Neural cell (in vitro differentiated cells): ENCODE data around the gene COL18A1. TPM values are rescaled to one million over a fixed set of nuclear protein-coding genes. Genes with fewer than 3 reads are reported as not detected.

ENCODE experiments used
- H2AFZ ChIP-seq: fragments of 200-600, 300-800 bp; sonication (generic), shearing (Covaris generic); 2 replicates; pipeline ENCODE4 v1.6.0; 2014; ENCODE audit warnings: low read depth, mild to moderate bottlenecking, antibody characterized with exemption, low read length, moderate library complexity
- H3F3A ChIP-seq: fragments of 200-600 bp; shearing (Covaris generic); 2 replicates; pipeline ENCODE4 v1.6.1; 2016; ENCODE audit warnings: mild to moderate bottlenecking, moderate library complexity, mixed read lengths, antibody characterized with exemption, low read length; ENCODE audit not compliant: insufficient read depth, poor library complexity, severe bottlenecking
- H3K27ac ChIP-seq: fragments of 200-600, 300-800 bp; sonication (generic), shearing (Covaris generic); 2 replicates; pipeline ENCODE4 v1.5.1; 2014; ENCODE audit warnings: mild to moderate bottlenecking, low read length, moderate library complexity
- H3K27me3 ChIP-seq: fragments of 300-800, 200-600 bp; sonication (generic), shearing (Covaris generic); 2 replicates; pipeline ENCODE4 v1.6.0; 2014; ENCODE audit warnings: mild to moderate bottlenecking, low read depth, low read length, moderate library complexity; ENCODE audit not compliant: insufficient read depth
- H3K36me3 ChIP-seq: fragments of 300-800, 200-600 bp; sonication (generic), shearing (Covaris generic); 2 replicates; pipeline ENCODE4 v1.5.1; 2014; ENCODE audit warnings: mild to moderate bottlenecking, antibody characterized with exemption, low read length, moderate library complexity; ENCODE audit not compliant: insufficient read depth
- H3K4me2 ChIP-seq: fragments of 300-800, 200-600 bp; sonication (generic), shearing (Covaris generic); 2 replicates; pipeline ENCODE4 v1.6.0; 2014; ENCODE audit warnings: mild to moderate bottlenecking, low read length
- H3K4me3 ChIP-seq: fragments of 300-800, 200-600 bp; sonication (generic), shearing (Covaris generic); 2 replicates; pipeline ENCODE4 v1.5.1; 2014; ENCODE audit warnings: mild to moderate bottlenecking, low read length, moderate library complexity
- H3K79me2 ChIP-seq: fragments of 200-600 bp; shearing (Covaris generic); replicated peaks from 2 replicates; pipeline ENCODE4 v1.6.0; 2014; ENCODE audit warnings: mild to moderate bottlenecking, low read length, moderate library complexity; ENCODE audit not compliant: insufficient read depth
- H3K9ac ChIP-seq: fragments of 300-800, 200-600 bp; sonication (generic), shearing (Covaris generic); 2 replicates; pipeline ENCODE4 v1.6.1; 2016; ENCODE audit warnings: mild to moderate bottlenecking, low read length, mixed read lengths
- H3K9me2 ChIP-seq: fragments of 200-600 bp; shearing (Covaris generic); 2 replicates; pipeline ENCODE4 v1.6.1; 2016; ENCODE audit warnings: mild to moderate bottlenecking, low read length, mixed read lengths; ENCODE audit not compliant: insufficient read depth
- H3K9me3 ChIP-seq: fragments of 200-600, 300-800 bp; sonication (generic), shearing (Covaris generic); 2 replicates; pipeline ENCODE4 v1.6.1; 2016; ENCODE audit warnings: mild to moderate bottlenecking, mixed run types, low read length, moderate library complexity, mixed read lengths
- H4K20me1 ChIP-seq: fragments of 200-600 bp; shearing (Covaris generic); 2 replicates; pipeline ENCODE4 v1.6.1; 2016; ENCODE audit warnings: mild to moderate bottlenecking, mixed run types; ENCODE audit not compliant: insufficient read depth
- EP300 ChIP-seq: fragments of 450-650 bp; conservative IDR thresholded peaks from 2 replicates; pipeline ENCODE4 v1.6.1; 2014; ENCODE audit warnings: antibody characterized with exemption, mild to moderate bottlenecking, moderate library complexity; ENCODE audit not compliant: poor library complexity, severe bottlenecking
- EZH2 ChIP-seq: fragments of 200-600, 300-800 bp; shearing (Covaris generic), sonication (generic); IDR thresholded peaks from 2 replicates; pipeline ENCODE4 v1.6.1; 2014; ENCODE audit warnings: antibody characterized with exemption, low read length, borderline replicate concordance, mild to moderate bottlenecking; ENCODE audit not compliant: insufficient read depth, poor library complexity, severe bottlenecking
- MXI1 ChIP-seq: fragments of 450-650 bp; conservative IDR thresholded peaks from 2 replicates; pipeline ENCODE4 v1.6.1; 2014; ENCODE audit warnings: antibody characterized with exemption, mild to moderate bottlenecking; ENCODE audit not compliant: poor library complexity, severe bottlenecking
- POLR2AphosphoS5 ChIP-seq: IDR thresholded peaks from 2 replicates; pipeline ENCODE4 v1.6.1; 2012
- RAD21 ChIP-seq: fragments of 450-650 bp; conservative IDR thresholded peaks from 2 replicates; pipeline ENCODE4 v1.6.1; 2014; ENCODE audit warnings: antibody characterized with exemption, mild to moderate bottlenecking, moderate library complexity
- TAF1 ChIP-seq: IDR thresholded peaks from 2 replicates; pipeline ENCODE4 v1.6.1; 2012; ENCODE audit warnings: low read depth
- polyA plus RNA-seq: library from polyadenylated mRNA; depleted of rRNA; stranded (reverse); fragments of >200 nt; gene quantifications from 2 replicates; pipeline ENCODE4 v1.2.3, GENCODE V29; 2014
- TF ChIP-seq, protein P1 (sequence below): fragments of 450-650 bp; IDR thresholded peaks from 2 replicates; pipeline ENCODE4 v1.5.1; 2014; ENCODE audit warnings: antibody characterized with exemption, mild to moderate bottlenecking, moderate library complexity; ENCODE audit not compliant: poor library complexity, severe bottlenecking
- TF ChIP-seq, protein P2 (sequence below): IDR thresholded peaks from 2 replicates; pipeline ENCODE4 v1.6.1; 2012; ENCODE audit warnings: borderline replicate concordance

COL18A1 gene
- polyA plus RNA-seq, 1 donor from 2014 or later: 2.5 TPM

DNA sequence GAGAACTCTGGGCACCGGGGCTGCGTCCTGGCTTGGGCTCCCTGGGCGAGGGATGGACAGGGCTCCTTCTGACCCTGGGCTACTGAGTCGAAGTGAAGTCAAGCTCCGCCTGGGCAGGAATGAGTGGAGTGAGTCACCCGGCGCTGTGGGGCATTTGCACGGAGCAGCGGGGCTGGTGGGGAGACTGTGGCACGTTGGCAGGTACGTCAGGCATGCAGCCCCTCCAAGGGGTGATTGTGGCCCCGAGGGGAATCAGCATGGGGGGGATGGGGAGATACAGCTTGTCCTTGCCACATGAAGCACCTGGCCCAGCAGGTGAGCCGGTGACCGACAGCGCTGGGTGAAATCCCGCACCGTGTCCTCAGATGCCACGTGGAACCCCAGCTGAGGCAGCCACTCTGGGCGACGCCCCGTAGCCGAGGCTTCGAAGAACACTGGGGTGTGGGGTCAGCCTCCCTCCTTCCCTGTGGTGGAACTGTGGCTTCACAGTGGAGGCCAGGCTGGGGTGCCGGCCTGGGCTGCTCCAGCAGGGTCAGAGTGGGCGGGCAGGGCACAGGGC, 62.3 kb downstream of the COL18A1 start:
- Histone ChIP-seq H3K36me3 (no peaks in the 10 kb centered on the region), H4K20me1 (no peaks in the 10 kb centered on the region), H3K9ac (no peak overlapping the region)

DNA sequence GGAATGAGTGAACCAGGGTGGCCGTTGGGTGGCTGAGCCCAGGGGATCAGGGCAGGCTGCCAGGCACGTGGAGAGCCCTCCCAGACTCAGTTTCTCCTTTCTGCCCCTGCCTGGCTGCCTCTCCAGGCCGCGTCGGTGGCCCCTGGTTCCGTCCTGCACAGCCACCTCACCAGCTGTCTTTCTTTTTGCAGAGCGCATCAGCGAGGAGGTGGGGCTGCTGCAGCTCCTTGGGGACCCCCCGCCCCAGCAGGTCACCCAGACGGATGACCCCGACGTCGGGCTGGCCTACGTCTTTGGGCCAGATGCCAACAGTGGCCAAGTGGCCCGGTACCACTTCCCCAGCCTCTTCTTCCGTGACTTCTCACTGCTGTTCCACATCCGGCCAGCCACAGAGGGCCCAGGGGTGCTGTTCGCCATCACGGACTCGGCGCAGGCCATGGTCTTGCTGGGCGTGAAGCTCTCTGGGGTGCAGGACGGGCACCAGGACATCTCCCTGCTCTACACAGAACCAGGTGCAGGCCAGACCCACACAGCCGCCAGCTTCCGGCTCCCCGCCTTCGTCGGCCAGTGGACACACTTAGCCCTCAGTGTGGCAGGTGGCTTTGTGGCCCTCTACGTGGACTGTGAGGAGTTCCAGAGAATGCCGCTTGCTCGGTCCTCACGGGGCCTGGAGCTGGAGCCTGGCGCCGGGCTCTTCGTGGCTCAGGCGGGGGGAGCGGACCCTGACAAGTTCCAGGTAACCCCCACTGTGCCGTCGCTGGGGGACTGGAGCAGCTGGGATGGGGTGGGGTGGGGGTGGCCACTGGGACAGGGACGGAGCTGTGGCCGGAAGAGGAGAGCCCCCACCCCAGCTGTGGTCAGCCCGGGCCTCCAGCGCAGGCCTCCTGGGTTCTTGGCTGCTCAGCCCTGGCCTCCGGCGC, 63.3 kb downstream of the COL18A1 start:
- no peaks in the 10 kb centered on the region for H3K36me3 ChIP-seq
- H3K9me3 ChIP-seq: no peaks in the 10 kb centered on the region
- H2AFZ ChIP-seq: no peak overlapping the region
- no peak overlapping the region for H3K9ac ChIP-seq
- no peaks in the 10 kb centered on the region for H3K27me3 ChIP-seq
- H3K9me2 ChIP-seq: no peaks in the 10 kb centered on the region
- no peaks in the 10 kb centered on the region for H4K20me1 ChIP-seq
- H3F3A ChIP-seq: no peaks in the 10 kb centered on the region
- H3K79me2 ChIP-seq: no peaks in the 10 kb centered on the region
- no peak overlapping the region for H3K27ac ChIP-seq
- no peak overlapping the region for H3K4me2 ChIP-seq
- no peak overlapping the region for H3K4me3 ChIP-seq
- TF ChIP-seq EZH2: no peak
- TF ChIP-seq TAF1: no peak
- TF ChIP-seq POLR2AphosphoS5: no peak
- TF ChIP-seq, protein P1, sequence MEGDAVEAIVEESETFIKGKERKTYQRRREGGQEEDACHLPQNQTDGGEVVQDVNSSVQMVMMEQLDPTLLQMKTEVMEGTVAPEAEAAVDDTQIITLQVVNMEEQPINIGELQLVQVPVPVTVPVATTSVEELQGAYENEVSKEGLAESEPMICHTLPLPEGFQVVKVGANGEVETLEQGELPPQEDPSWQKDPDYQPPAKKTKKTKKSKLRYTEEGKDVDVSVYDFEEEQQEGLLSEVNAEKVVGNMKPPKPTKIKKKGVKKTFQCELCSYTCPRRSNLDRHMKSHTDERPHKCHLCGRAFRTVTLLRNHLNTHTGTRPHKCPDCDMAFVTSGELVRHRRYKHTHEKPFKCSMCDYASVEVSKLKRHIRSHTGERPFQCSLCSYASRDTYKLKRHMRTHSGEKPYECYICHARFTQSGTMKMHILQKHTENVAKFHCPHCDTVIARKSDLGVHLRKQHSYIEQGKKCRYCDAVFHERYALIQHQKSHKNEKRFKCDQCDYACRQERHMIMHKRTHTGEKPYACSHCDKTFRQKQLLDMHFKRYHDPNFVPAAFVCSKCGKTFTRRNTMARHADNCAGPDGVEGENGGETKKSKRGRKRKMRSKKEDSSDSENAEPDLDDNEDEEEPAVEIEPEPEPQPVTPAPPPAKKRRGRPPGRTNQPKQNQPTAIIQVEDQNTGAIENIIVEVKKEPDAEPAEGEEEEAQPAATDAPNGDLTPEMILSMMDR: no peak

More for the DNA sequence above, 62.3 kb downstream of the COL18A1 start:
- no peaks in the 10 kb centered on the region for H3K27me3 ChIP-seq
- no peaks in the 10 kb centered on the region for H3K9me2 ChIP-seq
- no peaks in the 10 kb centered on the region for H3F3A ChIP-seq
- H3K27ac ChIP-seq: no peak overlapping the region
- no peaks in the 10 kb centered on the region for H3K79me2 ChIP-seq
- H2AFZ ChIP-seq: no peak overlapping the region
- H3K9me3 ChIP-seq: no peaks in the 10 kb centered on the region
- H3K4me2 ChIP-seq: no peak overlapping the region
- no peak overlapping the region for H3K4me3 ChIP-seq
- no peak for TF ChIP-seq RAD21
- TF ChIP-seq EP300: no peak
- TF ChIP-seq, protein P1: no peak
- no peak for TF ChIP-seq TAF1
- no peak for TF ChIP-seq MXI1
- TF ChIP-seq, protein P2, sequence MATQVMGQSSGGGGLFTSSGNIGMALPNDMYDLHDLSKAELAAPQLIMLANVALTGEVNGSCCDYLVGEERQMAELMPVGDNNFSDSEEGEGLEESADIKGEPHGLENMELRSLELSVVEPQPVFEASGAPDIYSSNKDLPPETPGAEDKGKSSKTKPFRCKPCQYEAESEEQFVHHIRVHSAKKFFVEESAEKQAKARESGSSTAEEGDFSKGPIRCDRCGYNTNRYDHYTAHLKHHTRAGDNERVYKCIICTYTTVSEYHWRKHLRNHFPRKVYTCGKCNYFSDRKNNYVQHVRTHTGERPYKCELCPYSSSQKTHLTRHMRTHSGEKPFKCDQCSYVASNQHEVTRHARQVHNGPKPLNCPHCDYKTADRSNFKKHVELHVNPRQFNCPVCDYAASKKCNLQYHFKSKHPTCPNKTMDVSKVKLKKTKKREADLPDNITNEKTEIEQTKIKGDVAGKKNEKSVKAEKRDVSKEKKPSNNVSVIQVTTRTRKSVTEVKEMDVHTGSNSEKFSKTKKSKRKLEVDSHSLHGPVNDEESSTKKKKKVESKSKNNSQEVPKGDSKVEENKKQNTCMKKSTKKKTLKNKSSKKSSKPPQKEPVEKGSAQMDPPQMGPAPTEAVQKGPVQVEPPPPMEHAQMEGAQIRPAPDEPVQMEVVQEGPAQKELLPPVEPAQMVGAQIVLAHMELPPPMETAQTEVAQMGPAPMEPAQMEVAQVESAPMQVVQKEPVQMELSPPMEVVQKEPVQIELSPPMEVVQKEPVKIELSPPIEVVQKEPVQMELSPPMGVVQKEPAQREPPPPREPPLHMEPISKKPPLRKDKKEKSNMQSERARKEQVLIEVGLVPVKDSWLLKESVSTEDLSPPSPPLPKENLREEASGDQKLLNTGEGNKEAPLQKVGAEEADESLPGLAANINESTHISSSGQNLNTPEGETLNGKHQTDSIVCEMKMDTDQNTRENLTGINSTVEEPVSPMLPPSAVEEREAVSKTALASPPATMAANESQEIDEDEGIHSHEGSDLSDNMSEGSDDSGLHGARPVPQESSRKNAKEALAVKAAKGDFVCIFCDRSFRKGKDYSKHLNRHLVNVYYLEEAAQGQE: no peak
- no peak for TF ChIP-seq POLR2AphosphoS5
